Measurements from ENCODE around the gene WDR1.

The WDR1 gene

GRCh38 chr4:10046471-10046870 is 70.1 kb downstream of the WDR1 start:
- Histone ChIP-seq H3K9me3 (replicated peaks in 1 of 11) (peaks cover 12 to 33% (median 23%) of the 10 kb centered on the region in 11 experiments), H3K27me3 (no peaks in the 10 kb centered on the region), H4K20me1 (no peaks in the 10 kb centered on the region), H3K4me3 (no peak overlapping the region), H3K36me3 (peaks cover 0 to 4% (median 0%) of the 10 kb centered on the region in 11 experiments; a peak in 2 of 22 replicates), H3K27ac (peak overlapping the region in 7 of 11 experiments; percentile 3 to 87 (median 77); a peak in 9 of 22 replicates), H3K4me2 (peak overlapping the region in 6 of 11 experiments; percentile 49 to 76 (median 68); a peak in 11 of 22 replicates), H3K4me1 (peaks cover 0 to 52% (median 37%) of the 10 kb centered on the region in 10 experiments; a peak in 15 of 20 replicates), H3K9ac (no peak overlapping the region)
- TF ChIP-seq Cebpa-rat (IDR thresholded peaks at IDR 0.05) = no peak

- peak overlapping the region in 3 of 11 experiments; percentile 35 to 65 (median 64); a peak in 5 of 22 replicates for H3K9ac ChIP-seq
- H3K4me1 ChIP-seq = peaks cover 0 to 52% (median 37%) of the 10 kb centered on the region in 10 experiments; a peak in 15 of 20 replicates
- peaks cover 0 to 4% (median 0%) of the 10 kb centered on the region in 11 experiments; a peak in 2 of 22 replicates for H3K36me3 ChIP-seq
- H4K20me1 ChIP-seq = no peaks in the 10 kb centered on the region
- no peak overlapping the region for H3K4me3 ChIP-seq
- peak overlapping the region in 9 of 11 experiments; percentile 56 to 87 (median 74); a peak in 17 of 22 replicates for H3K27ac ChIP-seq
- H3K27me3 ChIP-seq = no peaks in the 10 kb centered on the region
- H3K9me3 ChIP-seq (replicated peaks in 1 of 11) = peaks cover 12 to 42% (median 24%) of the 10 kb centered on the region in 11 experiments
- no peak for TF ChIP-seq Cebpa-rat (IDR thresholded peaks at IDR 0.05)
- peak overlapping the region in 7 of 11 experiments; percentile 22 to 76 (median 65); a peak in 13 of 22 replicates for H3K4me2 ChIP-seq
These were observed 71.1 kb downstream of the WDR1 start for GRCh38 chr4:10045481-10045880.

- Histone ChIP-seq H3K9me3 (replicated peaks in 1 of 11) (peaks cover 12 to 31% (median 23%) of the 10 kb centered on the region in 11 experiments), H3K4me2 (no peak overlapping the region), H3K27me3 (no peaks in the 10 kb centered on the region), H4K20me1 (no peaks in the 10 kb centered on the region), H3K27ac (no peak overlapping the region), H3K9ac (no peak overlapping the region), H3K36me3 (peaks cover 0 to 4% (median 0%) of the 10 kb centered on the region in 11 experiments; a peak in 2 of 22 replicates), H3K4me3 (no peak overlapping the region), H3K4me1 (peaks cover 0 to 28% (median 23%) of the 10 kb centered on the region in 10 experiments; a peak in 14 of 20 replicates)
- no peak for TF ChIP-seq Cebpa-rat (IDR thresholded peaks at IDR 0.05)
These were observed 75.6 kb downstream of the WDR1 start for GRCh38 chr4:10041036-10041435.

- TF ChIP-seq Cebpa-rat (IDR thresholded peaks at IDR 0.05) = no peak
- no peak overlapping the region for H3K4me3 ChIP-seq
These were observed 76.3 kb downstream of the WDR1 start for GRCh38 chr4:10040049-10040892.

GRCh38 chr4:10036807-10037342 is 79.7 kb downstream of the WDR1 start:
- Histone ChIP-seq H3K27ac (no peak overlapping the region), H3K9me3 (replicated peaks in 1 of 11) (peaks cover 1 to 12% (median 6%) of the 10 kb centered on the region in 11 experiments; a peak in 20 of 22 replicates), H3K4me3 (no peak overlapping the region), H3K9ac (no peak overlapping the region), H3K36me3 (no peaks in the 10 kb centered on the region), H3K4me2 (no peak overlapping the region), H4K20me1 (no peaks in the 10 kb centered on the region), H3K27me3 (no peaks in the 10 kb centered on the region), H3K4me1 (peaks cover 26 to 36% (median 29%) of the 10 kb centered on the region in 10 experiments)
- no peak for TF ChIP-seq Cebpa-rat (IDR thresholded peaks at IDR 0.05)

More at GRCh38 chr4:10040049-10040892, 76.3 kb downstream of the WDR1 start:
- no peak overlapping the region for H3K27ac ChIP-seq
- H3K4me1 ChIP-seq = peaks cover 0 to 21% (median 16%) of the 10 kb centered on the region in 10 experiments; a peak in 14 of 20 replicates
- no peak overlapping the region for H3K4me2 ChIP-seq
- peaks cover 12 to 31% (median 23%) of the 10 kb centered on the region in 11 experiments for H3K9me3 ChIP-seq (replicated peaks in 1 of 11)
- H3K36me3 ChIP-seq = peaks cover 0 to 4% (median 0%) of the 10 kb centered on the region in 11 experiments; a peak in 2 of 22 replicates
- H4K20me1 ChIP-seq = no peaks in the 10 kb centered on the region
- no peak overlapping the region for H3K9ac ChIP-seq
- H3K27me3 ChIP-seq = no peaks in the 10 kb centered on the region

GRCh38 chr4:10035130-10035529 is 81.5 kb downstream of the WDR1 start:
- Histone ChIP-seq H3K27me3 (no peaks in the 10 kb centered on the region), H3K4me3 (no peak overlapping the region), H3K9me3 (replicated peaks in 1 of 11) (no peaks in the 10 kb centered on the region), H3K36me3 (no peaks in the 10 kb centered on the region), H3K9ac (no peak overlapping the region), H3K27ac (peak overlapping the region in 4 of 11 experiments; percentile 14 to 78 (median 48); a peak in 4 of 22 replicates), H3K4me2 (peak overlapping the region in 3 of 11 experiments; percentile 77 to 91 (median 90); a peak in 4 of 22 replicates), H4K20me1 (no peaks in the 10 kb centered on the region), H3K4me1 (peaks cover 41 to 53% (median 45%) of the 10 kb centered on the region in 10 experiments)
- TF ChIP-seq Cebpa-rat (IDR thresholded peaks at IDR 0.05) = no peak

GRCh38 chr4:10034612-10035104 is 81.9 kb downstream of the WDR1 start:
- Histone ChIP-seq H3K27me3 (no peaks in the 10 kb centered on the region), H3K36me3 (no peaks in the 10 kb centered on the region), H3K27ac (peak overlapping the region in 9 of 11 experiments; percentile 56 to 79 (median 73); a peak in 14 of 22 replicates), H3K4me3 (no peak overlapping the region), H3K4me2 (peak overlapping the region in 10 of 11 experiments; percentile 77 to 92 (median 86); a peak in 18 of 22 replicates), H4K20me1 (no peaks in the 10 kb centered on the region), H3K9ac (peak overlapping the region in 2 of 11 experiments; percentile 56 to 57; a peak in 1 of 22 replicates), H3K4me1 (peaks cover 41 to 53% (median 45%) of the 10 kb centered on the region in 10 experiments), H3K9me3 (replicated peaks in 1 of 11) (no peaks in the 10 kb centered on the region)
- TF ChIP-seq Cebpa-rat (IDR thresholded peaks at IDR 0.05) = no peak

GRCh38 chr4:10034136-10034535 is 82.5 kb downstream of the WDR1 start:
- Histone ChIP-seq H3K27me3 (no peaks in the 10 kb centered on the region), H3K36me3 (no peaks in the 10 kb centered on the region)
- TF ChIP-seq Cebpa-rat (IDR thresholded peaks at IDR 0.05) = no peak

More at GRCh38 chr4:10034136-10034535, 82.5 kb downstream of the WDR1 start:
- no peaks in the 10 kb centered on the region for H4K20me1 ChIP-seq
- peak overlapping the region in 10 of 11 experiments; percentile 31 to 79 (median 72); a peak in 19 of 22 replicates for H3K27ac ChIP-seq
- peaks cover 41 to 53% (median 45%) of the 10 kb centered on the region in 10 experiments for H3K4me1 ChIP-seq
- H3K9me3 ChIP-seq (replicated peaks in 1 of 11) = no peaks in the 10 kb centered on the region
- peak overlapping the region in 7 of 11 experiments; percentile 38 to 67 (median 56); a peak in 13 of 22 replicates for H3K9ac ChIP-seq
- H3K4me3 ChIP-seq = no peak overlapping the region
- H3K4me2 ChIP-seq = peak overlapping the region; percentile 77 to 92 (median 85); a peak in 21 of 22 replicates

All from BLaER1 treated with 17β-estradiol and CSF1 and Interleukin-3, amounts not matched to agents 10 nM and 100 nM (cell line).